Testis (tissue), 3 donors: ENCODE data around the gene WDR6. TPM values are rescaled to one million over a fixed set of nuclear protein-coding genes. Genes with fewer than 3 reads are reported as not detected.

Experiments used
- DNase-seq: peaks from one replicate; pipeline ENCODE4 v3.0.0-alpha.2; 2019
- H3K27ac ChIP-seq, 2 donors: fragments of 200-600 bp; sonication (generic); one replicate each; pipeline ENCODE4 v1.5.1; 2019
- H3K27me3 ChIP-seq: fragments of 200-600 bp; sonication (generic); one replicate; pipeline ENCODE4 v1.5.1; 2019
- H3K36me3 ChIP-seq: fragments of 200-600 bp; sonication (generic); one replicate; pipeline ENCODE4 v1.5.1; 2017; ENCODE audit warnings: low read depth; ENCODE audit errors: missing control alignments
- H3K4me1 ChIP-seq: fragments of 200-600 bp; sonication (generic); one replicate; pipeline ENCODE4 v1.5.1; 2019
- H3K4me3 ChIP-seq, 2 donors: fragments of 200-600 bp; sonication (generic); one replicate each; pipeline ENCODE4 v1.5.1; 2017 to 2019
- H3K9me3 ChIP-seq: fragments of 200-600 bp; sonication (generic); one replicate; pipeline ENCODE4 v1.5.1; 2017
- POLR2A ChIP-seq: fragments of 450-650 bp; IDR thresholded peaks from one replicate; pipeline ENCODE4 v1.6.1; 2017; ENCODE audit warnings: antibody characterized with exemption, mild to moderate bottlenecking, moderate library complexity
- WGBS, 2 donors: methylation state at CpG; one replicate each; pipeline ENCODE4 v1.1.5; 2018; 5-methylcytosine and 5-hydroxymethylcytosine counted together
- intact Hi-C: fragments of 100-400 bp; cut with DNase I; formaldehyde crosslinking; loops from one replicate; pipeline ENCODE4 v1.15.1; 2023; ENCODE audit warnings: low total_unique reads
- microRNA counts, 2 donors: library from miRNA; unstranded; fragments of <30 nt; microRNA quantifications; one replicate each; lab custom pipeline; 2016
- microRNA-seq, 2 donors: library from miRNA; unstranded; fragments of <30 nt; microRNA quantifications; one replicate each; pipeline ENCODE4, GENCODE V29; 2016; ENCODE audit warnings: borderline number of aligned reads in 2 of 2, borderline replicate concordance in 1 of 2
- polyA plus RNA-seq: library from polyadenylated mRNA; stranded (reverse); fragments of 350-450 nt; fragmentation: Illumina TruSeq; extraction: RNeasy Lipid Tissue Mini Kit (QIAGEN cat#74804); gene quantifications from one replicate; pipeline ENCODE4 v1.2.3, GENCODE V29; 2014; ENCODE audit warnings: low read depth, low replicate concordance; ENCODE audit not compliant: insufficient read depth
- small RNA-seq, 2 donors: library from RNA; depleted of rRNA; stranded (forward); fragments of <200 nt; gene quantifications; one replicate each; pipeline ENCODE3, GENCODE V24; 2016
- total RNA-seq, 2 donors: library from RNA; depleted of rRNA; stranded (reverse); fragments of >200 nt; gene quantifications; one replicate each; pipeline ENCODE4 v1.2.3, GENCODE V29; 2016
- TF ChIP-seq, protein P1 (sequence below), 3 experiments: fragments of 450-650 bp in 2 of 3; fragments of 200-600 bp in 1 of 3; sonication (generic) in 1 of 3; IDR thresholded peaks; one replicate each; pipeline ENCODE4 v1.5.1; 2016 to 2019; ENCODE audit warnings: antibody characterized with exemption in 3 of 3, mild to moderate bottlenecking in 2 of 3, moderate library complexity in 1 of 3

WDR6 gene
- total and polyA plus RNA-seq, 3 donors from 2014 or later: 92.0 to 172 (median 171) TPM

GRCh38 chr3:49053543-49053942, 46.4 kb downstream of the WDR6 start:
- H3K4me1 ChIP-seq: no peaks in the 10 kb centered on the region
- intact Hi-C loops: no loop called here
- TF ChIP-seq POLR2A: no peak
- TF ChIP-seq, protein P1, sequence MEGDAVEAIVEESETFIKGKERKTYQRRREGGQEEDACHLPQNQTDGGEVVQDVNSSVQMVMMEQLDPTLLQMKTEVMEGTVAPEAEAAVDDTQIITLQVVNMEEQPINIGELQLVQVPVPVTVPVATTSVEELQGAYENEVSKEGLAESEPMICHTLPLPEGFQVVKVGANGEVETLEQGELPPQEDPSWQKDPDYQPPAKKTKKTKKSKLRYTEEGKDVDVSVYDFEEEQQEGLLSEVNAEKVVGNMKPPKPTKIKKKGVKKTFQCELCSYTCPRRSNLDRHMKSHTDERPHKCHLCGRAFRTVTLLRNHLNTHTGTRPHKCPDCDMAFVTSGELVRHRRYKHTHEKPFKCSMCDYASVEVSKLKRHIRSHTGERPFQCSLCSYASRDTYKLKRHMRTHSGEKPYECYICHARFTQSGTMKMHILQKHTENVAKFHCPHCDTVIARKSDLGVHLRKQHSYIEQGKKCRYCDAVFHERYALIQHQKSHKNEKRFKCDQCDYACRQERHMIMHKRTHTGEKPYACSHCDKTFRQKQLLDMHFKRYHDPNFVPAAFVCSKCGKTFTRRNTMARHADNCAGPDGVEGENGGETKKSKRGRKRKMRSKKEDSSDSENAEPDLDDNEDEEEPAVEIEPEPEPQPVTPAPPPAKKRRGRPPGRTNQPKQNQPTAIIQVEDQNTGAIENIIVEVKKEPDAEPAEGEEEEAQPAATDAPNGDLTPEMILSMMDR (IDR thresholded peaks at IDR 0.05): no peak
- H3K36me3 ChIP-seq: no peaks in the 10 kb centered on the region
- H3K9me3 ChIP-seq: no peaks in the 10 kb centered on the region
- no peak for DNase-seq
- H3K4me3 ChIP-seq: no peak overlapping the region
- no peak overlapping the region for H3K27ac ChIP-seq
- H3K27me3 ChIP-seq: no peaks in the 10 kb centered on the region
- WGBS, 2 donors: 94 to 100% methylated on average over 1 of the region's 1 CpG

DNA sequence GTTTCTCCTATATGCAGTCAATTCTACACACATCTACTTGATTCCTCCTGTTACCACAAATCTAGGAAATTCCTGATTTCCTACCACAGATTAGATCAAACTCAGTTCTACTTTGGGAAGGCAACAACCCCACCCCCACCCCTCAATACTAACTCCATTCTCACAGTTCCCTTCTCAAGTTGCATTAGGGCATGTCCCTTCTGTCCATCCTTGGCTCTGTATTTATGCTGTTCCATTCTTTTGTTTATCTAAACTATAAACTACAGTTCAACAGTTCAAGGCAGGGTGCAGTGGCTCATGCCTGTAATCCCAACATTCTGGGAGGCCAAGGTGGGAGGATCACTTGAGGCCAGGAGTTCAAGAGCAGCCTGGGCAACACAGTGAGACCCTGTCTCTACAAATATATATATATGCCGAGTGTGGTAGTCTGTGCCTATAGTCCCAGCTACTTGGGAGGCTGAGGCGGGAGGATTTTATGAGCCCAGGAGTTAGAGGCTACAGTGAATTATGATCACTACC, 47.2 kb downstream of the WDR6 start:
- intact Hi-C loops: no loop called here
- Histone ChIP-seq H3K36me3 (no peaks in the 10 kb centered on the region), H3K9me3 (no peaks in the 10 kb centered on the region), H3K4me3 (no peak overlapping the region), H3K27ac (no peak overlapping the region), H3K4me1 (no peaks in the 10 kb centered on the region), H3K27me3 (no peaks in the 10 kb centered on the region)
- no peak for TF ChIP-seq POLR2A
- no peak for DNase-seq
- 91 to 93% methylated on average over 2 of the region's 2 CpGs for WGBS, 2 donors

DNA sequence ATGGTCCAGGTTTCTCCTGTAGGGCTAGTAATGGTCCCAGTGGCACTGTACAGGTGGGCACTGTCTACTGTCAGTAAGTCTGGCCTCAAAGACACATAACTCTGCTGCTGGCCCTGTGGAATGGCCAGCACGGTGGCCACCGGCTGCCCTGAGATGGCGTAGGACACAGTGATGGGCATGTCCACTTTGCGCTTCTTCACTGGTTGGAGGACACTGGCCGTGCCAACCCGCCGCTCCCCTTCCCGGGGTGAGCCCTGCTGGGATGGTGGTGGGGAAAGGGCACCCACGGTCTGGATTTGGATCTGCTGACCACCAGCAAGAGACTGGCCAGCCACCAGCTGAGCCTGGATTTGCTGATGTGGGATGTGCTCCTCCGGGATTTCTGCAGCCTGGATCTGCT, 50.1 kb downstream of the WDR6 start:
- WGBS, 2 donors: 94 to 95% methylated on average over 7 to 10 of the region's 10 CpGs
- Histone ChIP-seq H3K36me3 (no peaks in the 10 kb centered on the region), H3K4me3 (no peak overlapping the region), H3K9me3 (no peaks in the 10 kb centered on the region), H3K27ac (no peak overlapping the region), H3K4me1 (no peaks in the 10 kb centered on the region), H3K27me3 (no peaks in the 10 kb centered on the region)
- no peak for DNase-seq
- intact Hi-C loops: no loop called here
- TF ChIP-seq, protein P1 (IDR thresholded peaks at IDR 0.05): no peak
- TF ChIP-seq POLR2A: no peak

DNA sequence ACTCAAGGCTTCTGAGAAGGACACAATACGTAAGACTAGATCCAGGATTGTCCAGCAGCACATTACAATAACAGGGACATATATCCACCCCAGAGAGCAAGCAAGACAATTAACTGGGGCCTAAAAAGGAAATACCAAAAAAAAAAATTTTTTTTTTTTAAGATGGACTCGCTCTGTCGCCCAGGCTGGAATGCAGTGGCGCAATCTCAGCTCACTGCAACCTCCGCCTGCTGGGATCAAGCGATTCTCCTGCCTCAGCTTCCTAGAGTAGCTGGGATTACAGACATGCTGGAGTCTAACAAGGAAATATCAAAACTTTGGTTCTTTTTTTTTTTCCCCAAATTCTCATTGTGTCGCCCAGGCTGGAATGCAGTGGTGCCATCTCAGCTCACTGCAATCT, 50.8 kb downstream of the WDR6 start:
- intact Hi-C loops: no loop called here
- H3K36me3 ChIP-seq: no peaks in the 10 kb centered on the region
- TF ChIP-seq, protein P1 (IDR thresholded peaks at IDR 0.05): no peak
- TF ChIP-seq POLR2A: no peak
- H3K27me3 ChIP-seq: no peaks in the 10 kb centered on the region
- 92 to 97% methylated on average over 6 to 7 of the region's 7 CpGs for WGBS, 2 donors
- no peak overlapping the region for H3K4me3 ChIP-seq
- no peak overlapping the region for H3K27ac ChIP-seq
- no peaks in the 10 kb centered on the region for H3K9me3 ChIP-seq
- no peak for DNase-seq
- no peaks in the 10 kb centered on the region for H3K4me1 ChIP-seq

MicroRNA genes within 50 kb of the gene (microRNA counts, 767-probe panel; counts per million panel counts)
- microRNA hsa-miR-191-5p (lab: Ali Mortazavi, UCI): 9,936 to 10,947 counts per million in 2 donors
- 0 to 152 counts per million in 2 donors for microRNA hsa-miR-425-5p (lab: Ali Mortazavi, UCI)

Small RNA genes lying within 50 kb of the gene (microRNA-seq; reads per million reads assigned to microRNA genes)
- 15,231 to 18,667 reads per million in 2 donors for gene MIR191
- 1,002 to 1,467 reads per million in 2 donors for gene MIR425

Small RNA genes lying within 50 kb of the gene (small RNA-seq; reads per million reads assigned to genes)
- gene MIR191 (1,896 to 2,457 reads per million in 2 donors), gene MIR425 (2.6 to 6.1 reads per million in 2 donors)

Other genes with a start within 250 kb of the WDR6 start
- 100 to 1,000 TPM in 1 of 2 donors, 10 to 100 TPM in 1; 52.2 to 150 TPM for gene PRKAR2A, start 159.5 kb upstream of the WDR6 start, total RNA-seq
- 166 TPM for gene PRKAR2A, start 159.5 kb upstream of the WDR6 start, polyA plus RNA-seq
- gene SLC25A20, start 108.5 kb upstream of the WDR6 start, total RNA-seq: 10 to 100 TPM; 13.0 to 15.7 TPM
- gene SLC25A20, start 108.5 kb upstream of the WDR6 start, polyA plus RNA-seq: 19.6 TPM
- 100 to 1,000 TPM; 127 to 157 TPM for gene ARIH2, start 88.5 kb upstream of the WDR6 start, total RNA-seq
- 106 TPM for gene ARIH2, start 88.5 kb upstream of the WDR6 start, polyA plus RNA-seq
- 100 to 1,000 TPM; 107 to 122 TPM for gene P4HTM, start 17.1 kb upstream of the WDR6 start, total RNA-seq
- 52.3 TPM for gene P4HTM, start 17.1 kb upstream of the WDR6 start, polyA plus RNA-seq
- 100 to 1,000 TPM in 1 of 2 donors, 10 to 100 TPM in 1; 92.0 to 106 TPM for gene DALRD3, start 11.2 kb downstream of the WDR6 start, total RNA-seq
- 121 TPM for gene DALRD3, start 11.2 kb downstream of the WDR6 start, polyA plus RNA-seq
- 100 to 1,000 TPM; 324 to 416 TPM for gene NDUFAF3, start 14.7 kb downstream of the WDR6 start, total RNA-seq
- gene NDUFAF3, start 14.7 kb downstream of the WDR6 start, polyA plus RNA-seq: 544 TPM
- gene IMPDH2, start 22.0 kb downstream of the WDR6 start, total RNA-seq: 10 to 100 TPM; 93.0 to 98.5 TPM
- 95.0 TPM for gene IMPDH2, start 22.0 kb downstream of the WDR6 start, polyA plus RNA-seq
- 100 to 1,000 TPM; 280 to 287 TPM for gene QRICH1, start 86.7 kb downstream of the WDR6 start, total RNA-seq
- 126 TPM for gene QRICH1, start 86.7 kb downstream of the WDR6 start, polyA plus RNA-seq
- gene QARS1, start 97.4 kb downstream of the WDR6 start, total RNA-seq: 100 to 1,000 TPM; 198 to 246 TPM
- gene QARS1, start 97.4 kb downstream of the WDR6 start, polyA plus RNA-seq: 175 TPM
- 100 to 1,000 TPM in 1 of 2 donors, 10 to 100 TPM in 1; 82.7 to 102 TPM for gene USP19, start 113.4 kb downstream of the WDR6 start, total RNA-seq
- gene USP19, start 113.4 kb downstream of the WDR6 start, polyA plus RNA-seq: 77.2 TPM
- gene LAMB2, start 125.7 kb downstream of the WDR6 start, total RNA-seq: 100 to 1,000 TPM; 336 to 503 TPM
- gene LAMB2, start 125.7 kb downstream of the WDR6 start, polyA plus RNA-seq: 276 TPM
- 10 to 100 TPM; 34.3 to 55.0 TPM for gene CCDC71, start 158.9 kb downstream of the WDR6 start, total RNA-seq
- 27.6 TPM for gene CCDC71, start 158.9 kb downstream of the WDR6 start, polyA plus RNA-seq
- gene KLHDC8B, start 164.2 kb downstream of the WDR6 start, total RNA-seq: 10 to 100 TPM; 56.6 to 78.2 TPM
- 55.8 TPM for gene KLHDC8B, start 164.2 kb downstream of the WDR6 start, polyA plus RNA-seq